Measurements from ENCODE around the gene EMD. TPM values are rescaled to one million over a fixed set of nuclear protein-coding genes. Genes with fewer than 3 reads are reported as not detected.
A peak's percentile ranks its signal among the peaks of the same experiment; 100 is the strongest.

The EMD gene
- polyA plus RNA-seq, 1 of the 3 experiments (the other 2 are of a cell fraction) = 68.0 TPM

DNA sequence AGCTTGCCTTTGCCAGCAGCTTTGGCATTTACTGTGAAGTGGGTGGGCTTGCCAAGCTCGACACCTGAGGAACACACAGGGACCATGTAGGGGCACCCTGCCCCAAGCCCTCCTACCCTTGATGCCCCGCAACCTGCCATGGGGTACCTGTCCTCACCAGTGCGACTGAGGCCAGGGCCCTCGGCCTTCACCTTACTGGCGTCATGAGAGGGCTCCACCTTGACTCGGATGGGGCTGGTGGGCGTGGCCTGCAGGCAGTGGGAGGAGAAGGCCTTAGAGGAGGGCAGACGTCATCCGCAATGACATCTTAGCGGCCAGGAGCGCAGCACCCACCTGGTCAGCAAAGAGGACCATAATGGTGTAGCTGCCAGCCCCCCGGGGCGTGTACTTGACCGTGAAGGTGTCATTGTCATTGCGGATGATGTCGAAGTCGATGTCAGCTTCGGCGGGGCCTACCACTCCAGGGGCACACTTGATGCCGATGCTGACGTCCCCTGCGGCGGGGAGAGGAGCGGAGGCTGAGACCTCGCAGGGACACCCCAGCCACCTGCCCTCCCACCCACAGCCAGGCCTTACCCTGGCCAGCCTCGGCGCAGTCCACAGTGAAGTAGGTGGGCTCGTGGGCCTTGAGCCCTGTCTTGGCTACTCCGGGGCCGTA lies 16.9 kb upstream of the EMD start:
- no peak overlapping the region for H3K4me2 ChIP-seq
- ChIA-PET CTCF (interaction anchor here (1.0 to 1.3 kb wide), 2 partner anchors 8 to 387 kb away, joined by 3 read pairs; no protein-coding TSS in a partner anchor), POLR2A (interaction anchor here (1.7 kb wide), 1 partner anchor 12 kb away, joined by 3 read pairs; no protein-coding TSS in a partner anchor)
- H3K9me3 ChIP-seq = no peaks in the 10 kb centered on the region
- no peak overlapping the region for H3K9ac ChIP-seq
- H4K20me1 ChIP-seq (ENCODE audit: insufficient read depth) = peaks cover 98% of the 10 kb centered on the region
- DNase-seq = no peak
- peaks cover 0 to 4% of the 10 kb centered on the region in 2 experiments; a peak in 1 of 4 replicates for H3K4me1 ChIP-seq (ENCODE audit: control insufficient read depth in 1 of 2, insufficient read depth in 2 of 2, low read depth in 1 of 2, low read length in 1 of 2)
- H2AFZ ChIP-seq (ENCODE audit: low read depth) = no peak overlapping the region
- WGBS (ENCODE audit: low lambda C conversion rate) = 67% methylated on average over 11 of the region's 30 CpGs
- no peak overlapping the region for H3K4me3 ChIP-seq (ENCODE audit: low read depth in 2 of 2, low read length in 1 of 2)
- H3K27ac ChIP-seq (ENCODE audit: low read depth in 2 of 2, low read length in 1 of 2) = peak overlapping the region in 1 of 2 experiments; percentile 22; a peak in 1 of 4 replicates
- H3F3A ChIP-seq (replicated peaks; ENCODE audit: insufficient read depth) = peaks cover 42% of the 10 kb centered on the region
- no peak for TF ChIP-seq TEAD4 (IDR thresholded peaks at IDR 0.05; ENCODE audit: borderline replicate concordance, insufficient read depth)
- no peak for TF ChIP-seq FOXJ3 (CRISPR knock-in tag; IDR thresholded peaks at IDR 0.05)
- TF ChIP-seq NRF1 (IDR thresholded peaks at IDR 0.05; ENCODE audit: low read depth, low read length) = no peak
- TF ChIP-seq ELF1 (IDR thresholded peaks at IDR 0.05) = no peak
- no peak for TF ChIP-seq CHD2 (IDR thresholded peaks at IDR 0.05; ENCODE audit: low read length, partially characterized antibody)
- TF ChIP-seq YY1 (IDR thresholded peaks at IDR 0.05; ENCODE audit: low read depth) = no peak
- TF ChIP-seq RCOR1 (IDR thresholded peaks at IDR 0.05; ENCODE audit: low read length) = no peak
- TF ChIP-seq, protein P1, sequence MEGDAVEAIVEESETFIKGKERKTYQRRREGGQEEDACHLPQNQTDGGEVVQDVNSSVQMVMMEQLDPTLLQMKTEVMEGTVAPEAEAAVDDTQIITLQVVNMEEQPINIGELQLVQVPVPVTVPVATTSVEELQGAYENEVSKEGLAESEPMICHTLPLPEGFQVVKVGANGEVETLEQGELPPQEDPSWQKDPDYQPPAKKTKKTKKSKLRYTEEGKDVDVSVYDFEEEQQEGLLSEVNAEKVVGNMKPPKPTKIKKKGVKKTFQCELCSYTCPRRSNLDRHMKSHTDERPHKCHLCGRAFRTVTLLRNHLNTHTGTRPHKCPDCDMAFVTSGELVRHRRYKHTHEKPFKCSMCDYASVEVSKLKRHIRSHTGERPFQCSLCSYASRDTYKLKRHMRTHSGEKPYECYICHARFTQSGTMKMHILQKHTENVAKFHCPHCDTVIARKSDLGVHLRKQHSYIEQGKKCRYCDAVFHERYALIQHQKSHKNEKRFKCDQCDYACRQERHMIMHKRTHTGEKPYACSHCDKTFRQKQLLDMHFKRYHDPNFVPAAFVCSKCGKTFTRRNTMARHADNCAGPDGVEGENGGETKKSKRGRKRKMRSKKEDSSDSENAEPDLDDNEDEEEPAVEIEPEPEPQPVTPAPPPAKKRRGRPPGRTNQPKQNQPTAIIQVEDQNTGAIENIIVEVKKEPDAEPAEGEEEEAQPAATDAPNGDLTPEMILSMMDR (IDR thresholded peaks at IDR 0.05) = no peak
- no peak for TF ChIP-seq NFIC (IDR thresholded peaks at IDR 0.05; ENCODE audit: borderline replicate concordance)
- peaks cover 94% of the 10 kb centered on the region for H3K79me2 ChIP-seq (ENCODE audit: insufficient read depth)
- peaks cover 16 to 79% of the 10 kb centered on the region in 2 experiments for H3K36me3 ChIP-seq (replicated peaks in 1 of 2; ENCODE audit: control insufficient read depth in 1 of 2, insufficient read depth in 2 of 2, low read length in 1 of 2)
- H3K9me2 ChIP-seq = no peaks in the 10 kb centered on the region
- H3K27me3 ChIP-seq (ENCODE audit: insufficient read depth) = no peaks in the 10 kb centered on the region

DNA sequence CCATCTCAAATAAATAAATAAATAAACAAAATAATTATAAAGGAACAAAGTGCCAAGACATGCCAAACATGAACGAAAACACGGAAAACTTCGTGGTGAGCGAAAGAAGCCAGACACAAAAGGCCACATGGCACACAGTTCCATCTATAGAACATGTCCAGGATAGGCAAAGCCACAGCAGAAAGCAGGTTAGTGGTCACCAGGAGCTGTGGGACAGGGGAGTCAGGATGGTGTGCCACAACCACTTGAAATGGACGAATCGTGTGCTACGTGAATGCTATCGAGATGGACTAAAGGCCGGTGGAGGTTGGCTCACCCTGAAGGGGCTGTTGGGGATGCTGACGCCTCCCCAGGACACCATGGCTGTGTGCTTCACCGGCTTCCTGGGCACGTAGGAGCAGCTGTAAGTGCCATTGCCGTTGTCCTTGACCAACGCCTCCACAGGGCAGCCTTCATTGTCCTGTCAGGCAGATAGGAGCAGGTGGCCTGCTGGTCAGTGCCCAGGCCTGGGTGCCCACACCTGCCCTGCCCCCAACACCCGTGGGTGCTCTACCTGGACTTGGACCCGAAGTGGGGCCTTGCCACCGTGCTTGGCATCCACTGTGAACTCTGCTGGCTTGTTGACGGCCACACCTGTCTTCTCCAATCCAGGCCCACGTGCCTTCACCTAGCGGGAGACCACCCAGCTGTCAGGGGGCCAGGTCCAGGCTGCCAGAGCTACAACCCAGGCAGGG lies 15.2 kb upstream of the EMD start:
- WGBS (ENCODE audit: low lambda C conversion rate) = 70% methylated on average over 12 of the region's 20 CpGs
- no peaks in the 10 kb centered on the region for H3K27me3 ChIP-seq (ENCODE audit: insufficient read depth)
- no peak overlapping the region for H3K27ac ChIP-seq (ENCODE audit: low read depth in 2 of 2, low read length in 1 of 2)
- H3K36me3 ChIP-seq (replicated peaks in 1 of 2; ENCODE audit: control insufficient read depth in 1 of 2, insufficient read depth in 2 of 2, low read length in 1 of 2) = peaks cover 17 to 69% of the 10 kb centered on the region in 2 experiments
- H3K9me2 ChIP-seq = no peaks in the 10 kb centered on the region
- H3F3A ChIP-seq (replicated peaks; ENCODE audit: insufficient read depth) = peaks cover 31% of the 10 kb centered on the region
- H3K9ac ChIP-seq = no peak overlapping the region
- H3K4me1 ChIP-seq (ENCODE audit: control insufficient read depth in 1 of 2, insufficient read depth in 2 of 2, low read depth in 1 of 2, low read length in 1 of 2) = peaks cover 9 to 17% of the 10 kb centered on the region in 2 experiments; a peak in 2 of 4 replicates
- POLR2A ChIA-PET = interaction anchor here (1.7 kb wide), 1 partner anchor 10 kb away, joined by 3 read pairs; no protein-coding TSS in a partner anchor
- H3K4me2 ChIP-seq = no peak overlapping the region
- no peak for DNase-seq
- peaks cover 96% of the 10 kb centered on the region for H4K20me1 ChIP-seq (ENCODE audit: insufficient read depth)
- CTCF ChIA-PET = no interaction called here
- H3K9me3 ChIP-seq = no peaks in the 10 kb centered on the region
- no peak overlapping the region for H3K4me3 ChIP-seq (ENCODE audit: low read depth in 2 of 2, low read length in 1 of 2)
- H3K79me2 ChIP-seq (ENCODE audit: insufficient read depth) = peaks cover 97% of the 10 kb centered on the region
- no peak overlapping the region for H2AFZ ChIP-seq (ENCODE audit: low read depth)
- TF ChIP-seq, protein P2, sequence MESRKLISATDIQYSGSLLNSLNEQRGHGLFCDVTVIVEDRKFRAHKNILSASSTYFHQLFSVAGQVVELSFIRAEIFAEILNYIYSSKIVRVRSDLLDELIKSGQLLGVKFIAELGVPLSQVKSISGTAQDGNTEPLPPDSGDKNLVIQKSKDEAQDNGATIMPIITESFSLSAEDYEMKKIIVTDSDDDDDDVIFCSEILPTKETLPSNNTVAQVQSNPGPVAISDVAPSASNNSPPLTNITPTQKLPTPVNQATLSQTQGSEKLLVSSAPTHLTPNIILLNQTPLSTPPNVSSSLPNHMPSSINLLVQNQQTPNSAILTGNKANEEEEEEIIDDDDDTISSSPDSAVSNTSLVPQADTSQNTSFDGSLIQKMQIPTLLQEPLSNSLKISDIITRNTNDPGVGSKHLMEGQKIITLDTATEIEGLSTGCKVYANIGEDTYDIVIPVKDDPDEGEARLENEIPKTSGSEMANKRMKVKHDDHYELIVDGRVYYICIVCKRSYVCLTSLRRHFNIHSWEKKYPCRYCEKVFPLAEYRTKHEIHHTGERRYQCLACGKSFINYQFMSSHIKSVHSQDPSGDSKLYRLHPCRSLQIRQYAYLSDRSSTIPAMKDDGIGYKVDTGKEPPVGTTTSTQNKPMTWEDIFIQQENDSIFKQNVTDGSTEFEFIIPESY (IDR thresholded peaks at IDR 0.05; ENCODE audit: borderline replicate concordance, low read depth) = no peak
- TF ChIP-seq FOXJ3 (CRISPR knock-in tag; IDR thresholded peaks at IDR 0.05) (no peak), RAD21 (IDR thresholded peaks at IDR 0.05; ENCODE audit: low read length) (no peak), SIN3A (IDR thresholded peaks at IDR 0.05; ENCODE audit: borderline replicate concordance, low read depth, low read length) (no peak), ELF1 (IDR thresholded peaks at IDR 0.05) (no peak), NFIC (IDR thresholded peaks at IDR 0.05; ENCODE audit: borderline replicate concordance) (no peak), NRF1 (IDR thresholded peaks at IDR 0.05; ENCODE audit: low read depth, low read length) (no peak), RFX5 (IDR thresholded peaks at IDR 0.05; ENCODE audit: low read length) (no peak), GABPA (IDR thresholded peaks at IDR 0.05; ENCODE audit: low read depth) (no peak), GATA2 (CRISPR knock-in tag; IDR thresholded peaks at IDR 0.05) (no peak), POLR2AphosphoS5 (IDR thresholded peaks at IDR 0.05; ENCODE audit: low read depth, low read length) (no peak), SMC3 (IDR thresholded peaks at IDR 0.05; ENCODE audit: low read depth, low read length) (no peak)
- TF ChIP-seq, protein P3, sequence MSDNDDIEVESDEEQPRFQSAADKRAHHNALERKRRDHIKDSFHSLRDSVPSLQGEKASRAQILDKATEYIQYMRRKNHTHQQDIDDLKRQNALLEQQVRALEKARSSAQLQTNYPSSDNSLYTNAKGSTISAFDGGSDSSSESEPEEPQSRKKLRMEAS (IDR thresholded peaks at IDR 0.05; ENCODE audit: low read depth) = no peak
- TF ChIP-seq, protein P4, sequence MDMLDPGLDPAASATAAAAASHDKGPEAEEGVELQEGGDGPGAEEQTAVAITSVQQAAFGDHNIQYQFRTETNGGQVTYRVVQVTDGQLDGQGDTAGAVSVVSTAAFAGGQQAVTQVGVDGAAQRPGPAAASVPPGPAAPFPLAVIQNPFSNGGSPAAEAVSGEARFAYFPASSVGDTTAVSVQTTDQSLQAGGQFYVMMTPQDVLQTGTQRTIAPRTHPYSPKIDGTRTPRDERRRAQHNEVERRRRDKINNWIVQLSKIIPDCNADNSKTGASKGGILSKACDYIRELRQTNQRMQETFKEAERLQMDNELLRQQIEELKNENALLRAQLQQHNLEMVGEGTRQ (IDR thresholded peaks at IDR 0.05; ENCODE audit: borderline replicate concordance, low read depth, low read length) = no peak
- TF ChIP-seq, protein P5, sequence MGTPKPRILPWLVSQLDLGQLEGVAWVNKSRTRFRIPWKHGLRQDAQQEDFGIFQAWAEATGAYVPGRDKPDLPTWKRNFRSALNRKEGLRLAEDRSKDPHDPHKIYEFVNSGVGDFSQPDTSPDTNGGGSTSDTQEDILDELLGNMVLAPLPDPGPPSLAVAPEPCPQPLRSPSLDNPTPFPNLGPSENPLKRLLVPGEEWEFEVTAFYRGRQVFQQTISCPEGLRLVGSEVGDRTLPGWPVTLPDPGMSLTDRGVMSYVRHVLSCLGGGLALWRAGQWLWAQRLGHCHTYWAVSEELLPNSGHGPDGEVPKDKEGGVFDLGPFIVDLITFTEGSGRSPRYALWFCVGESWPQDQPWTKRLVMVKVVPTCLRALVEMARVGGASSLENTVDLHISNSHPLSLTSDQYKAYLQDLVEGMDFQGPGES (IDR thresholded peaks at IDR 0.05; ENCODE audit: low read depth, low read length) = no peak
